ENCODE data around the gene EPB41L5. TPM values are rescaled to one million over a fixed set of nuclear protein-coding genes. Genes with fewer than 3 reads are reported as not detected.

Gene EPB41L5
- total and polyA plus RNA-seq, 10 donors: 0.97 to 10.5 (median 8.5) TPM

- Histone ChIP-seq H3K9me3 (peaks cover 0 to 5% (median 0%) of the 10 kb centered on the region in 8 donors), H3K27ac (peak overlapping the region in 1 of 8 donors; percentile 4), H3K36me3 (no peaks in the 10 kb centered on the region), H3K4me3 (no peak overlapping the region), H3K27me3 (replicated peaks in 1 of 7) (no peaks in the 10 kb centered on the region), H3K4me1 (peaks cover 25 to 78% (median 47%) of the 10 kb centered on the region in 6 donors)
- peak; percentile 74 for DNase-seq
- 59 to 77% (median 68%) methylated on average over 16 of the region's 16 CpGs for WGBS, 5 donors
- intact Hi-C loops (cut with DNase I; ENCODE audit: low total_unique reads): no loop called here
- TF ChIP-seq POLR2A (IDR thresholded peaks at IDR 0.05) (no peak), CTCF (IDR thresholded peaks at IDR 0.05 in 8 of 11, conservative IDR thresholded peaks at IDR 0.05 in 3 of 11) (no peak), POLR2AphosphoS5 (IDR thresholded peaks at IDR 0.05) (no peak)
These were observed 214.5 kb downstream of the EPB41L5 start for GRCh38 chr2:120227111-120227991.

- no peaks in the 10 kb centered on the region for H3K9me3 ChIP-seq
- no peak for TF ChIP-seq POLR2AphosphoS5 (IDR thresholded peaks at IDR 0.05)
- no peak for TF ChIP-seq POLR2A (IDR thresholded peaks at IDR 0.05)
- TF ChIP-seq CTCF (IDR thresholded peaks at IDR 0.05 in 8 of 11, conservative IDR thresholded peaks at IDR 0.05 in 3 of 11): no peak
- intact Hi-C loops (cut with DNase I; ENCODE audit: low total_unique reads): no loop called here
- H3K36me3 ChIP-seq: no peaks in the 10 kb centered on the region
- H3K27me3 ChIP-seq (replicated peaks in 1 of 7): no peaks in the 10 kb centered on the region
- WGBS, 5 donors: 72 to 83% (median 78%) methylated on average over 5 of the region's 5 CpGs
- DNase-seq: peak; percentile 30
- H3K4me1 ChIP-seq: peaks cover 29 to 83% (median 51%) of the 10 kb centered on the region in 6 donors
- H3K4me3 ChIP-seq: no peak overlapping the region
- H3K27ac ChIP-seq: no peak overlapping the region
These were observed 215.6 kb downstream of the EPB41L5 start for GRCh38 chr2:120228503-120228902.

Small RNA genes lying within 50 kb of the gene (small RNA-seq; reads per million reads assigned to genes)
- gene MTND4LP14 (0 reads per million in 4 donors), gene RF00019 (0 reads per million in 4 donors)

Other genes with a start within 250 kb of the EPB41L5 start
- gene TMEM185B, start 210.3 kb downstream of the EPB41L5 start, total RNA-seq: 10 to 100 TPM; 18.3 to 35.6 (median 23.6) TPM
- 1 to 10 TPM; 3.9 to 5.5 (median 4.0) TPM for gene TMEM185B, start 210.3 kb downstream of the EPB41L5 start, polyA plus RNA-seq
- 100 to 1,000 TPM in 3 of 7 donors, 10 to 100 TPM in 4; 67.2 to 126 (median 96.3) TPM for gene RALB, start 239.8 kb downstream of the EPB41L5 start, total RNA-seq
- gene RALB, start 239.8 kb downstream of the EPB41L5 start, polyA plus RNA-seq: 10 to 100 TPM; 26.6 to 61.5 (median 38.0) TPM

All from spleen (tissue), 11 donors.